ENCODE measurements around the gene CLINT1. TPM values are rescaled to one million over a fixed set of nuclear protein-coding genes. Genes with fewer than 3 reads are reported as not detected.
A peak's percentile ranks its signal among the peaks of the same experiment; 100 is the strongest.

CLINT1 gene
- total and polyA plus RNA-seq, 2 of the 13 experiments (the other 11 are each of a cell fraction or from before 2014, with no cell fraction given), result 64.0 to 104 TPM

DNA sequence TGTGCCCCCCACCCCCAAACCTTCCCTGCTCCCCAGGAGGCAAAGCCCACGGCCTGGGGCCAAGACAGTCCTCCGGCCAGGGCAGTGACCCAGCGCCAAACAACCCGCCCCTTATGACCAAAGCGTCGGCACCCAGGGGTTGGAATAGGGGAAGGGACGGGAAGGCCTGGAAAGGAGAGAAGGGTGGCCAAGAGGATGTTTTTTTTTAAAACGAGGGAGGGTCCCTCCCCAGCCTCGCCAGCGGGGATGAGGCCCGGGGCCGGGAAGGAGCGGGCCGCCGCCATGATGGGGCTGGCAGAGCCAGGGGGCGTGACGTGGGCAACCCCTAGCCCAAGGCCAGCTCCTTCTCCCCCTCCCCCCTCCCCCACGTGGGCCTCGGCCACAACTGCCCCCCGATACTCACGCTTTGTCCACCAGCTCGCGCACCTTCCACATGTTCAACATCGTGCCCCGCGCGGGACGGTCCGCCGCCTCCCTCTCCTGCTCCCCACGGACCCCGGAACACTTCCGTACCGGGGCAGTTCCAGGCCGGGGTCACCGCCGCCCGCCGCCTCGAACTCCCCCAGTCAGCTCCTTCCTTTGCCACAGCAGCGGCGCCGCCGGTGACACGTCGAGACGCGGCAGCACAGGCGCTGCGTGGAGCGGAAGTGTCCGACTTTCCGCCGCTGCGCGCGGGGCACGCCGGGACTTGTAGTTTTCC, at the start of gene CLINT1 (continued):
- no peak for TF ChIP-seq SNAPC4 (CRISPR knock-in tag; IDR thresholded peaks at IDR 0.05)
- no peak for TF ChIP-seq MIER2 (CRISPR knock-in tag; IDR thresholded peaks at IDR 0.05)
- peak; percentile 41; the same call in 1 of the 2 replicates for TF ChIP-seq BCL6 (CRISPR knock-in tag; IDR thresholded peaks at IDR 0.05)
- TF ChIP-seq, protein P1, sequence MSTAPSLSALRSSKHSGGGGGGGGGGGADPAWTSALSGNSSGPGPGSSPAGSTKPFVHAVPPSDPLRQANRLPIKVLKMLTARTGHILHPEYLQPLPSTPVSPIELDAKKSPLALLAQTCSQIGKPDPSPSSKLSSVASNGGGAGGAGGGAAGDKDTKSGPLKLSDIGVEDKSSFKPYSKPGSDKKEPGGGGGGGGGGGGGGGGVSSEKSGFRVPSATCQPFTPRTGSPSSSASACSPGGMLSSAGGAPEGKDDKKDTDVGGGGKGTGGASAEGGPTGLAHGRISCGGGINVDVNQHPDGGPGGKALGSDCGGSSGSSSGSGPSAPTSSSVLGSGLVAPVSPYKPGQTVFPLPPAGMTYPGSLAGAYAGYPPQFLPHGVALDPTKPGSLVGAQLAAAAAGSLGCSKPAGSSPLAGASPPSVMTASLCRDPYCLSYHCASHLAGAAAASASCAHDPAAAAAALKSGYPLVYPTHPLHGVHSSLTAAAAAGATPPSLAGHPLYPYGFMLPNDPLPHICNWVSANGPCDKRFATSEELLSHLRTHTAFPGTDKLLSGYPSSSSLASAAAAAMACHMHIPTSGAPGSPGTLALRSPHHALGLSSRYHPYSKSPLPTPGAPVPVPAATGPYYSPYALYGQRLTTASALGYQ (CRISPR knock-in tag; IDR thresholded peaks at IDR 0.05), result no peak; the same call in 1 of the 2 replicates
- no peak for TF ChIP-seq SMARCC2 (IDR thresholded peaks at IDR 0.05)
- no peak for TF ChIP-seq HIVEP1 (CRISPR knock-in tag; IDR thresholded peaks at IDR 0.05)
- TF ChIP-seq, protein P2, sequence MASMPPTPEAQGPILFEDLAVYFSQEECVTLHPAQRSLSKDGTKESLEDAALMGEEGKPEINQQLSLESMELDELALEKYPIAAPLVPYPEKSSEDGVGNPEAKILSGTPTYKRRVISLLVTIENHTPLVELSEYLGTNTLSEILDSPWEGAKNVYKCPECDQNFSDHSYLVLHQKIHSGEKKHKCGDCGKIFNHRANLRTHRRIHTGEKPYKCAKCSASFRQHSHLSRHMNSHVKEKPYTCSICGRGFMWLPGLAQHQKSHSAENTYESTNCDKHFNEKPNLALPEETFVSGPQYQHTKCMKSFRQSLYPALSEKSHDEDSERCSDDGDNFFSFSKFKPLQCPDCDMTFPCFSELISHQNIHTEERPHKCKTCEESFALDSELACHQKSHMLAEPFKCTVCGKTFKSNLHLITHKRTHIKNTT (CRISPR knock-in tag; IDR thresholded peaks at IDR 0.05), result no peak
- no peak for TF ChIP-seq AHR (CRISPR knock-in tag; IDR thresholded peaks at IDR 0.05)
- no peak for TF ChIP-seq SKIL (CRISPR knock-in tag; IDR thresholded peaks at IDR 0.05; ENCODE audit: borderline replicate concordance)
- no peak for TF ChIP-seq KLF9 (CRISPR knock-in tag; IDR thresholded peaks at IDR 0.05; ENCODE audit: low read depth)
- TF ChIP-seq, protein P3, sequence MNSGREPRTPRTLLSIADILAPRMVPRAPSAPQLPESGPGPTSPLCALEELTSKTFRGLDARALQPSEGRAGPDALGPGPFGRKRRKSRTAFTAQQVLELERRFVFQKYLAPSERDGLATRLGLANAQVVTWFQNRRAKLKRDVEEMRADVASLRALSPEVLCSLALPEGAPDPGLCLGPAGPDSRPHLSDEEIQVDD (CRISPR knock-in tag; IDR thresholded peaks at IDR 0.05; ENCODE audit: borderline replicate concordance), result no peak
- TF ChIP-seq MAFF (IDR thresholded peaks at IDR 0.05; ENCODE audit: low read depth, low read length), result peak; percentile 4; the same call in 1 of the 2 replicates
- TF ChIP-seq, protein P4, sequence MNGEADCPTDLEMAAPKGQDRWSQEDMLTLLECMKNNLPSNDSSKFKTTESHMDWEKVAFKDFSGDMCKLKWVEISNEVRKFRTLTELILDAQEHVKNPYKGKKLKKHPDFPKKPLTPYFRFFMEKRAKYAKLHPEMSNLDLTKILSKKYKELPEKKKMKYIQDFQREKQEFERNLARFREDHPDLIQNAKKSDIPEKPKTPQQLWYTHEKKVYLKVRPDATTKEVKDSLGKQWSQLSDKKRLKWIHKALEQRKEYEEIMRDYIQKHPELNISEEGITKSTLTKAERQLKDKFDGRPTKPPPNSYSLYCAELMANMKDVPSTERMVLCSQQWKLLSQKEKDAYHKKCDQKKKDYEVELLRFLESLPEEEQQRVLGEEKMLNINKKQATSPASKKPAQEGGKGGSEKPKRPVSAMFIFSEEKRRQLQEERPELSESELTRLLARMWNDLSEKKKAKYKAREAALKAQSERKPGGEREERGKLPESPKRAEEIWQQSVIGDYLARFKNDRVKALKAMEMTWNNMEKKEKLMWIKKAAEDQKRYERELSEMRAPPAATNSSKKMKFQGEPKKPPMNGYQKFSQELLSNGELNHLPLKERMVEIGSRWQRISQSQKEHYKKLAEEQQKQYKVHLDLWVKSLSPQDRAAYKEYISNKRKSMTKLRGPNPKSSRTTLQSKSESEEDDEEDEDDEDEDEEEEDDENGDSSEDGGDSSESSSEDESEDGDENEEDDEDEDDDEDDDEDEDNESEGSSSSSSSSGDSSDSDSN (CRISPR knock-in tag; IDR thresholded peaks at IDR 0.05), result peak; percentile 52
- no peak for TF ChIP-seq ZNF205 (CRISPR knock-in tag; IDR thresholded peaks at IDR 0.05)
- peak; percentile 26; the same call in 1 of the 2 replicates for TF ChIP-seq DR1 (CRISPR knock-in tag; IDR thresholded peaks at IDR 0.05)
- no peak for TF ChIP-seq DNMT3B (CRISPR knock-in tag; conservative IDR thresholded peaks at IDR 0.05)
- TF ChIP-seq NR3C1 (CRISPR knock-in tag; IDR thresholded peaks at IDR 0.05), result no peak

Measured in HepG2 (cell line).